Measurements from ENCODE around the gene ZNF282.

The ZNF282 gene

GRCh38 chr7:149197675-149198074 is 2.3 kb downstream of the ZNF282 start:
- in situ Hi-C loops (cut with MboI; ENCODE audit: low sequenced_read_pairs, unreplicated experiment): no loop called here
- DNase-seq (ENCODE audit: low spot score): no peak
- no peak for TF ChIP-seq CTCF (IDR thresholded peaks at IDR 0.05; ENCODE audit: borderline replicate concordance, control extremely low read depth, extremely low read depth, insufficient read depth, missing control alignments)

- in situ Hi-C loops (cut with MboI; ENCODE audit: low sequenced_read_pairs, unreplicated experiment): no loop called here
- TF ChIP-seq CTCF (IDR thresholded peaks at IDR 0.05; ENCODE audit: borderline replicate concordance, control extremely low read depth, extremely low read depth, insufficient read depth, missing control alignments): no peak
- DNase-seq (ENCODE audit: low spot score): no peak
These were observed 2.9 kb downstream of the ZNF282 start for GRCh38 chr7:149198161-149198816.

DNA sequence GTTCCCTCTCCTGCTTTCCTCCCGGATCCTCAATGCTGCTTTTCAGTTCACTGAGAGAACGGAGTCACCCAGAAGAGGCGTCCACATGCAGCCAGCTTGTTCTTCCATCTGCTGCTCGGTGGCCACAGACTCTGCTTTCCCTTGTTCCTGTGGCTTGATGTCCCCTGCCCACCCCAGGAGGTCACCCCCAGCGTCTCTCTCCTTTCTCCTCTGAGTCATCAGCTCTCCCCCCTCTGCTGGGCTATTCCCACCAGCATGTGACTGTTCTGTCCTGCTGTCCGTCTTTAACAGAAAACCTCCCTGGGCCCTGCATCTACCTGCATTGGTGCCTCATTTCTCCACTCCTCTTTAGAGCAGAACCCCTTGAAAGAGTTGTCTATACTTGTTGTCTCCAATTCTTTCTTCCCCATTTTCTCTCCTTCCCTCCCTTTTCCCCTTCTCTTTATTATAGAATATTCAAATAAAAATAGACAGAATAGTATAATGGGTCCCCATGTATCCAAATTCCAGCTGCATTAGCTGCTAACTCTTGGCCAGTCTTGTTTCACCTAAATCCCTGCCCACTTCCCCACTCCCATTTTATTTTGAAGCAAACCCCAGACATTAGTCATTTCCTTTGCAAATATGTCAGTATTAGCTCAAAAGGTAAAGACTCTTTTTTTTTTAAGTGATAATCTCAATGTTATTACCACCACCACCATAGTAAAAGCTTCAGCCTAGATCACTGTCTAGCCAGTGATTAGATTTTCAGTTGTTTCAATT is 4.1 kb downstream of the ZNF282 start:
- no peak for TF ChIP-seq CTCF (IDR thresholded peaks at IDR 0.05; ENCODE audit: borderline replicate concordance, control extremely low read depth, extremely low read depth, insufficient read depth, missing control alignments)
- in situ Hi-C loops (cut with MboI; ENCODE audit: low sequenced_read_pairs, unreplicated experiment): no loop called here
- DNase-seq (ENCODE audit: low spot score): no peak

GRCh38 chr7:149202831-149203231 is 7.5 kb downstream of the ZNF282 start:
- no peak for TF ChIP-seq CTCF (IDR thresholded peaks at IDR 0.05; ENCODE audit: borderline replicate concordance, control extremely low read depth, extremely low read depth, insufficient read depth, missing control alignments)
- in situ Hi-C loops (cut with MboI; ENCODE audit: low sequenced_read_pairs, unreplicated experiment): no loop called here

GRCh38 chr7:149205690-149206381 is 10.5 kb downstream of the ZNF282 start:
- no peak for TF ChIP-seq CTCF (IDR thresholded peaks at IDR 0.05; ENCODE audit: borderline replicate concordance, control extremely low read depth, extremely low read depth, insufficient read depth, missing control alignments)
- no peak for DNase-seq (ENCODE audit: low spot score)
- in situ Hi-C loops (cut with MboI; ENCODE audit: low sequenced_read_pairs, unreplicated experiment): no loop called here

More at GRCh38 chr7:149202831-149203231, 7.5 kb downstream of the ZNF282 start:
- no peak for DNase-seq (ENCODE audit: low spot score)

DNA sequence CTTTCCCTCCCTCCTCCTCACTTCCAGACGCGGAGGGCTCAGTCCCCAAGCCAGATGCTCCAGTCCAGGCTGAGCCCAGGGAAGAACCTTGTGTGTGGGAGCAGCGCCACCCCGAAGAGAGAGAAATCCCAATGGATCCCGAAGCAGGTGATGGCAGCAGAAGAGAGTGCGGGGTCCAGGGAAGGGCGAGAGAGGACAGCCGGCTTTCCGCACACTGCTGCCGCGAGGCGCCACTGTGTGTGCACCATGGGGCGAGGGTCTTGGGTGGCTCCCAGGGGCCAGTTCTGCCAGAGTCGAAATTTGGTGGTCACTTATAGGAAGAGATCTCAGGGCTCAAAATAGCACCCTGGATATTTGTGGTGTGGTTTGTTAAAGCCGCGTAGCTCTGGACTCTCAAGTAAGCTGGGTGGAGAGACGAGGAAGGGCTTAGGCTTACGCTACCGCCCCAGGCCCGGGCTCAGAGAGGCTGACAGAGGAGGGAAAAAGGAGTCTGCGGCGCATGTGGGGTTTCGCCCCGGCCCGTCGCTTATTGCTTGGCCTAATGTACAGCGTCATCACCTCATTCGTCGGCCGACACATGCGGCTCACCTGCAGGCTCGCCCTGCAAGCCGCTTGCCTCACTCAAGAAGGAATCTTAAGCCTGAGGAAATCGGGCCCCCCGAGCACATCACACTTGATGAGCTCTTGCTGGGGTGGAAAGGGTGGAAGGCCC is 12.1 kb downstream of the ZNF282 start:
- DNase-seq (ENCODE audit: low spot score): no peak
- in situ Hi-C loops (cut with MboI; ENCODE audit: low sequenced_read_pairs, unreplicated experiment): no loop called here
- TF ChIP-seq CTCF (IDR thresholded peaks at IDR 0.05; ENCODE audit: borderline replicate concordance, control extremely low read depth, extremely low read depth, insufficient read depth, missing control alignments): no peak
